Erythroblast (primary cell): ENCODE measurements around the gene TFF2.

ENCODE experiments used
- GATA1 ChIP-seq: IDR thresholded peaks from 2 replicates; pipeline ENCODE4 v1.6.1; 2011; ENCODE audit warnings: low read depth, mild to moderate bottlenecking, control low read depth, low read length, moderate library complexity
- POLR2A ChIP-seq: IDR thresholded peaks from 2 replicates; pipeline ENCODE4 v1.6.1; 2011; ENCODE audit warnings: mild to moderate bottlenecking, low read length

DNA sequence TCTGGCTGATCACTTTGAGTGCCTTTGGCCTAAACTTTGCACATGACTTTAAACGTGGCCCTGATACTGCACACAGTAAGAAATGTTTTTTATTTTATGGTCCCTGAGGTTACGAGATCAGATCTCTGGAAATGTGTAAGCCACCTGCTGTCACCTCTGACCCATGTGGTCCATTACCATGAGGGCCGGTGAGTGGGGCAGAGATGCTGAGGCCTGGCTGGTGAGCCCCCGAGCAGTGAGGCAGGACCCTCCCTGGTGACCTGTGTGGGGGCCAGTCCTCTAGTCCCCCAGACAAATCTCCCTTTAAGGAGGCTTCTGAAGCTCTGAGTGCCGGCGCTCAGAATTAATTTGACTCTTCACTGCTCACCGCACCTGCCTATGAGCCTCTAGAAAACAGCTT lies 48.0 kb downstream of the TFF2 start:
- TF ChIP-seq POLR2A (no peak), GATA1 (no peak)
